ENCODE results near the gene GULP1. TPM values are rescaled to one million over a fixed set of nuclear protein-coding genes. Genes with fewer than 3 reads are reported as not detected.

Gene GULP1
- polyA plus RNA-seq, 1 donor from 2014 or later: 10.2 TPM

DNA sequence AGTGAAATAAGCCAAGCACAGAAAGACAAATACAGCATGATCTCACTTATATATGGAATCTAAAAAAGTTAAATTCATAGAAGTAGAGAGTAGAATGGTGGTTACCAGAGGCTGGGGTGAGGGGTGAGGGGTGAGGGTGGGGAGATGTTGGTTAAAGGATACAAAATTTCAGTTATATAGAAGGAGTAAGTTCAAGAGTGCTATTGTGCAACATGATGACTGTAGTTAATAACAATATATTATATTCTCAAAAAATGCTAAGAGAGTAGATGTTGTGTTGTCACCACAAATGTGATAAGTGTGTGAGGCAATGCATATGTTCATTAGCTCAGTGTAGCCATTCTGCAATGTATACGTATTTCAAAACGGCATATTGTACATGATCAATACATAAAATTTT, 26.4 kb upstream of the GULP1 start:
- Histone ChIP-seq H4K20me1 (ENCODE audit: insufficient read depth) (no peaks in the 10 kb centered on the region), H2AFZ (ENCODE audit: low read depth, low read length) (no peak overlapping the region), H3K27ac (ENCODE audit: low read length) (no peak overlapping the region), H3F3A (ENCODE audit: insufficient read depth, low read length, poor library complexity, severe bottlenecking) (no peaks in the 10 kb centered on the region), H3K9ac (ENCODE audit: low read length) (no peak overlapping the region), H3K9me3 (ENCODE audit: low read length) (no peaks in the 10 kb centered on the region), H3K79me2 (replicated peaks; ENCODE audit: insufficient read depth, low read length) (no peaks in the 10 kb centered on the region), H3K9me2 (ENCODE audit: insufficient read depth, low read length) (no peaks in the 10 kb centered on the region), H3K36me3 (ENCODE audit: insufficient read depth, low read length) (no peaks in the 10 kb centered on the region), H3K4me3 (ENCODE audit: low read length) (no peak overlapping the region), H3K4me2 (ENCODE audit: low read length) (no peak overlapping the region), H3K27me3 (ENCODE audit: insufficient read depth, low read depth, low read length) (no peaks in the 10 kb centered on the region)
- TF ChIP-seq TAF1 (IDR thresholded peaks at IDR 0.05; ENCODE audit: low read depth) (no peak), EP300 (conservative IDR thresholded peaks at IDR 0.05; ENCODE audit: poor library complexity, severe bottlenecking) (no peak), SMC3 (conservative IDR thresholded peaks at IDR 0.05; ENCODE audit: poor library complexity) (no peak), MXI1 (conservative IDR thresholded peaks at IDR 0.05; ENCODE audit: poor library complexity, severe bottlenecking) (no peak), EZH2 (IDR thresholded peaks at IDR 0.05; ENCODE audit: borderline replicate concordance, insufficient read depth, low read length, poor library complexity, severe bottlenecking) (no peak)

DNA sequence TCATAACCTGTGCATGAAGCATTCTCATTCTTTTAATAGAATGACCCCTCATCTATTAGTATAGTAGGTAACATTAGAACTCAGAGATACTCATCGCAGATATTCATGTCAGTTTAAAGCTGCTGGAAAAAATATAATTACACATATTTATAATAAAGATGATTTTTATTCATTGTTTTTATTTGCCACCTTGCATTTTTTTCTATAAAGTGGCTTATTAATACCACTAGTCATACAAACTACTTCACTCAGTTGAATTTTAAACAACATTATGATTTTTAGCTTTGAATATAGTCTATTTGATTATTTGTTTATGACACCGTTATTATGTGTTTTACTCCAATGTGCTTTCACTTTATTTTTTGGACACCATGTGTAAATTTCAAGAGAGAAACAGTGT, 23.9 kb upstream of the GULP1 start:
- no peaks in the 10 kb centered on the region for H3K79me2 ChIP-seq (replicated peaks; ENCODE audit: insufficient read depth, low read length)
- H3K36me3 ChIP-seq (ENCODE audit: insufficient read depth, low read length): no peaks in the 10 kb centered on the region
- H3K27me3 ChIP-seq (ENCODE audit: insufficient read depth, low read depth, low read length): no peaks in the 10 kb centered on the region
- H3F3A ChIP-seq (ENCODE audit: insufficient read depth, low read length, poor library complexity, severe bottlenecking): no peaks in the 10 kb centered on the region
- no peak for TF ChIP-seq TAF1 (IDR thresholded peaks at IDR 0.05; ENCODE audit: low read depth)
- TF ChIP-seq SMC3 (conservative IDR thresholded peaks at IDR 0.05; ENCODE audit: poor library complexity): no peak
- no peak for TF ChIP-seq RAD21 (conservative IDR thresholded peaks at IDR 0.05)
- TF ChIP-seq EZH2 (IDR thresholded peaks at IDR 0.05; ENCODE audit: borderline replicate concordance, insufficient read depth, low read length, poor library complexity, severe bottlenecking): no peak
- no peak for TF ChIP-seq EP300 (conservative IDR thresholded peaks at IDR 0.05; ENCODE audit: poor library complexity, severe bottlenecking)
- TF ChIP-seq, protein P1, sequence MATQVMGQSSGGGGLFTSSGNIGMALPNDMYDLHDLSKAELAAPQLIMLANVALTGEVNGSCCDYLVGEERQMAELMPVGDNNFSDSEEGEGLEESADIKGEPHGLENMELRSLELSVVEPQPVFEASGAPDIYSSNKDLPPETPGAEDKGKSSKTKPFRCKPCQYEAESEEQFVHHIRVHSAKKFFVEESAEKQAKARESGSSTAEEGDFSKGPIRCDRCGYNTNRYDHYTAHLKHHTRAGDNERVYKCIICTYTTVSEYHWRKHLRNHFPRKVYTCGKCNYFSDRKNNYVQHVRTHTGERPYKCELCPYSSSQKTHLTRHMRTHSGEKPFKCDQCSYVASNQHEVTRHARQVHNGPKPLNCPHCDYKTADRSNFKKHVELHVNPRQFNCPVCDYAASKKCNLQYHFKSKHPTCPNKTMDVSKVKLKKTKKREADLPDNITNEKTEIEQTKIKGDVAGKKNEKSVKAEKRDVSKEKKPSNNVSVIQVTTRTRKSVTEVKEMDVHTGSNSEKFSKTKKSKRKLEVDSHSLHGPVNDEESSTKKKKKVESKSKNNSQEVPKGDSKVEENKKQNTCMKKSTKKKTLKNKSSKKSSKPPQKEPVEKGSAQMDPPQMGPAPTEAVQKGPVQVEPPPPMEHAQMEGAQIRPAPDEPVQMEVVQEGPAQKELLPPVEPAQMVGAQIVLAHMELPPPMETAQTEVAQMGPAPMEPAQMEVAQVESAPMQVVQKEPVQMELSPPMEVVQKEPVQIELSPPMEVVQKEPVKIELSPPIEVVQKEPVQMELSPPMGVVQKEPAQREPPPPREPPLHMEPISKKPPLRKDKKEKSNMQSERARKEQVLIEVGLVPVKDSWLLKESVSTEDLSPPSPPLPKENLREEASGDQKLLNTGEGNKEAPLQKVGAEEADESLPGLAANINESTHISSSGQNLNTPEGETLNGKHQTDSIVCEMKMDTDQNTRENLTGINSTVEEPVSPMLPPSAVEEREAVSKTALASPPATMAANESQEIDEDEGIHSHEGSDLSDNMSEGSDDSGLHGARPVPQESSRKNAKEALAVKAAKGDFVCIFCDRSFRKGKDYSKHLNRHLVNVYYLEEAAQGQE (IDR thresholded peaks at IDR 0.05; ENCODE audit: borderline replicate concordance): no peak
- no peak for TF ChIP-seq POLR2AphosphoS5 (IDR thresholded peaks at IDR 0.05)
- TF ChIP-seq, protein P2, sequence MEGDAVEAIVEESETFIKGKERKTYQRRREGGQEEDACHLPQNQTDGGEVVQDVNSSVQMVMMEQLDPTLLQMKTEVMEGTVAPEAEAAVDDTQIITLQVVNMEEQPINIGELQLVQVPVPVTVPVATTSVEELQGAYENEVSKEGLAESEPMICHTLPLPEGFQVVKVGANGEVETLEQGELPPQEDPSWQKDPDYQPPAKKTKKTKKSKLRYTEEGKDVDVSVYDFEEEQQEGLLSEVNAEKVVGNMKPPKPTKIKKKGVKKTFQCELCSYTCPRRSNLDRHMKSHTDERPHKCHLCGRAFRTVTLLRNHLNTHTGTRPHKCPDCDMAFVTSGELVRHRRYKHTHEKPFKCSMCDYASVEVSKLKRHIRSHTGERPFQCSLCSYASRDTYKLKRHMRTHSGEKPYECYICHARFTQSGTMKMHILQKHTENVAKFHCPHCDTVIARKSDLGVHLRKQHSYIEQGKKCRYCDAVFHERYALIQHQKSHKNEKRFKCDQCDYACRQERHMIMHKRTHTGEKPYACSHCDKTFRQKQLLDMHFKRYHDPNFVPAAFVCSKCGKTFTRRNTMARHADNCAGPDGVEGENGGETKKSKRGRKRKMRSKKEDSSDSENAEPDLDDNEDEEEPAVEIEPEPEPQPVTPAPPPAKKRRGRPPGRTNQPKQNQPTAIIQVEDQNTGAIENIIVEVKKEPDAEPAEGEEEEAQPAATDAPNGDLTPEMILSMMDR (IDR thresholded peaks at IDR 0.05; ENCODE audit: poor library complexity, severe bottlenecking): no peak
- no peak for TF ChIP-seq MXI1 (conservative IDR thresholded peaks at IDR 0.05; ENCODE audit: poor library complexity, severe bottlenecking)
- no peak overlapping the region for H3K4me3 ChIP-seq (ENCODE audit: low read length)
- H3K9me3 ChIP-seq (ENCODE audit: low read length): no peaks in the 10 kb centered on the region
- no peak overlapping the region for H3K27ac ChIP-seq (ENCODE audit: low read length)
- H2AFZ ChIP-seq (ENCODE audit: low read depth, low read length): no peak overlapping the region
- H3K9ac ChIP-seq (ENCODE audit: low read length): no peak overlapping the region
- no peaks in the 10 kb centered on the region for H4K20me1 ChIP-seq (ENCODE audit: insufficient read depth)
- H3K9me2 ChIP-seq (ENCODE audit: insufficient read depth, low read length): no peaks in the 10 kb centered on the region
- H3K4me2 ChIP-seq (ENCODE audit: low read length): no peak overlapping the region

Measured in neural cell (in vitro differentiated cells).